ENCODE measurements around the gene SYS1. TPM values are rescaled to one million over a fixed set of nuclear protein-coding genes. Genes with fewer than 3 reads are reported as not detected.

SYS1 gene
- total RNA-seq, 1 donor from 2014 or later: 22.6 TPM

- intact Hi-C loops (cut with micrococcal nuclease): loop anchor here (10.0 kb wide), 1 partner anchor 62 kb away; no protein-coding TSS in a partner anchor
- peak; percentile 66 for DNase-seq
- ATAC-seq: peak; percentile 75
Measured at GRCh38 chr20:45372646-45373352, 9.8 kb downstream of the SYS1 start.

- intact Hi-C loops (cut with micrococcal nuclease): loop anchor here (10.0 kb wide), 1 partner anchor 61 kb away; no protein-coding TSS in a partner anchor
- DNase-seq: peak; percentile 91
- ATAC-seq: peak; percentile 92
Measured at GRCh38 chr20:45373353-45374100, 10.6 kb downstream of the SYS1 start.

DNA sequence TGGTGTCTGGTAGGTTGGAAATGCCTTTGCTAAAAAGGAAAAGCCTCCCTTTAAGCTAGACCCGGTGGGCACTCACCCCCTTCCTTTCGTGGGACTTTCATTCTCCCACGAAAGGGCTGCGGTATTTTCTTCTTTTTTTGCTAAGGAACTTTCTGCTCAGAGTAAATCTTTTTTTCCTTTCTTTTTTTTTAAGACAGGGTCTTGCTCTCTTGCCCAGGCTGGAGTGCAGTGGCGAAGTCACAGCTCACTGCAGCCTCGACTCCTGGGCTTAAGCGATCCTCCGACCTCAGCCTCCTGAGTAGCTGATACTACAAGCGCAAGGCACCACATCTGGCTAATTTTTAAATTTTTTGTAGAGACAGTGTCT lies 11.1 kb downstream of the SYS1 start:
- no peak for DNase-seq
- no peak for ATAC-seq
- intact Hi-C loops (cut with micrococcal nuclease): loop anchor here (10.0 kb wide), 1 partner anchor 61 kb away; no protein-coding TSS in a partner anchor

GRCh38 chr20:45374966-45375365 lies 12.0 kb downstream of the SYS1 start:
- intact Hi-C loops (cut with micrococcal nuclease): loop anchor here (10.0 kb wide), 1 partner anchor 60 kb away; no protein-coding TSS in a partner anchor
- ATAC-seq: no peak
- DNase-seq: no peak

DNA sequence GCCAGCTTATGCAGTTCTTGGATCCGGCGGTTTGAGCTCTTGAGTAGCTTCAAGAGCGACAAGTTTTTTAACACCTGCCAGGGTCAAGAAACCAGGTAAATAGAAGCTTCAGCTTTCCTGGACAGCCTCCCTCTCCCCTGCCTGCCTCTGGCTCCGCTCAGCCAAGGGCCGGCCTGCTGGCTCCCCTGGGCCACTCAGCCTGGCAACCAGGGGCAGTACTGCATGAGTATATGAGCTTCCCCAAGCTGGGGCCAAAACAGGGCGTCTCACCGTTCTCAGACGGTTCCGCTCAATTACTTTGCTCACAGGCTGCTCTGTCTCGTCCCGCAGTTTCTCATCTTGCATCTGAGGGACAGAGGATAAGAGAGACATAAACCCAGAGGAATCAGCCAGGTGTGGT lies 14.3 kb downstream of the SYS1 start:
- DNase-seq (no peak), ATAC-seq (no peak)
- intact Hi-C loops (cut with micrococcal nuclease): loop anchor here (10.0 kb wide), 1 partner anchor 58 kb away; no protein-coding TSS in a partner anchor

DNA sequence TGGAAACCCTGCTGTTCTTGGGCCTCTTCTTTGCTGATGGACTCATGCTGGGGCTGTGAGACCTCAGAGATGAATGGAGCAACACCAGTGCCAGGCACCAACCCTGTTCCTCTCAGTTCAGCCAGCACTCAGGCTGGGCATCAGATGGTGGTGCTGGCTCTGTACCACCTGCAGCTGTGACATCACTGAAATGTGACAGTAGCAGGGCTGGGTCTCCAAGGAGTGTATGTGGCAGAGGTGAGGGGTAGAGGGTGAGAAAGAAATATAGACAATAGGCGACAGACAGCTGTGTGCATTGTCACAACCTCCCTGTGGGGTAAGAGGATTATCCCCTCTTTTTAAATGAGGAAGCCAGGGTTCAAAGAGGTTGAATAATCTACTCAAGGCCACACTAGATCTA lies 15.2 kb downstream of the SYS1 start, which contains the start of gene TP53TG5:
Gene TP53TG5 (minus strand): TSS at position 135 of the 400 bp plus-strand sequence. CDS start 89 bp downstream, at position 46.
- DNase-seq (no peak), ATAC-seq (no peak)
- intact Hi-C loops (cut with micrococcal nuclease): loop anchor here (10.0 kb wide), 1 partner anchor 57 kb away; no protein-coding TSS in a partner anchor

GRCh38 chr20:45387274-45387673 lies 24.3 kb downstream of the SYS1 start:
- no peak for DNase-seq
- ATAC-seq: no peak
- intact Hi-C loops (cut with micrococcal nuclease): no loop called here

- DNase-seq (no peak), ATAC-seq (no peak)
- intact Hi-C loops (cut with micrococcal nuclease): no loop called here
Measured at GRCh38 chr20:45390931-45391330, 28.0 kb downstream of the SYS1 start.

DNA sequence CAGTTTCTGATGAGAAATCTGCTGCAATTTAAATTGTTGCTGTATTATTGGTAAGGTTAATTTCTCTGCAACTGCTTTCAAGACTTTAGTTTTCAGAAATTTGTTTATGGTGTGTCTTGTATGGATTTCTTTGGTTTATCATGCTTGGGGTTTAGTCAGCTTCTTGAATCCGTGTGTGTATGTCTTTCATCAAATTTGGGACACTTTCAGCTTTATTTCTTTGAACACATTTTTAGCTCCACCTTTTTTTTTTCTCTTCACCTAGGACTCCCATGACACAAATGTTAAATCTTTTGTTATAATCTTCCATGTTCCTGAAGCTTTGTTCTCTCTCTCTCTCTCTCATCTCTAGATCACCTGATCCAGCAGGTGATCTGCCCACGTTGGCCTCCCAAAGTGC lies 28.6 kb downstream of the SYS1 start:
- ATAC-seq (no peak), DNase-seq (no peak)
- intact Hi-C loops (cut with micrococcal nuclease): no loop called here

DNA sequence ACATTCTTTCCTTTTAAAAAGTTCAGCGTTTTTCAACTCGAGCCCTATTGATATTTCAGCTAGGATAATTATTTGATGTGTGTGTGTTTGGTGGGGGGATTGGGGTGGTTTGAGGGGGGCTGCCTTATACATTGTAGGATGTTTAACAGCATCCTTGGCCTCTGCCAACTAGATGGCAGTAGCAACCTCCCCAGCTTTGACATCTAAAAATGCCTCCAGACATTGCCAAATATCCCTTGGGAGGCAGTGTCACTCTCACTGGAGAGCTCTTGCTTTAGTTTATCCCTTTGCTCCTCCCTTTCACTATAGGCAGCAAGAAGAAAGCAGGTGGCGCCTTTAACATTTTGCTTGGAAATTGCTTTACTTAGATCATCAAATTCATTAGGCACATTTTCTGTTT lies 29.8 kb downstream of the SYS1 start:
- ATAC-seq (peak; percentile 47), DNase-seq (no peak)
- intact Hi-C loops (cut with micrococcal nuclease): no loop called here

- DNase-seq (no peak), ATAC-seq (no peak)
Measured at GRCh38 chr20:45394221-45395113, 31.5 kb downstream of the SYS1 start.

GRCh38 chr20:45395114-45395415 lies 32.1 kb downstream of the SYS1 start:
- intact Hi-C loops (cut with micrococcal nuclease): no loop called here
- ATAC-seq (no peak), DNase-seq (no peak)

More at GRCh38 chr20:45394221-45395113, 31.5 kb downstream of the SYS1 start:
- intact Hi-C loops (cut with micrococcal nuclease): no loop called here

DNA sequence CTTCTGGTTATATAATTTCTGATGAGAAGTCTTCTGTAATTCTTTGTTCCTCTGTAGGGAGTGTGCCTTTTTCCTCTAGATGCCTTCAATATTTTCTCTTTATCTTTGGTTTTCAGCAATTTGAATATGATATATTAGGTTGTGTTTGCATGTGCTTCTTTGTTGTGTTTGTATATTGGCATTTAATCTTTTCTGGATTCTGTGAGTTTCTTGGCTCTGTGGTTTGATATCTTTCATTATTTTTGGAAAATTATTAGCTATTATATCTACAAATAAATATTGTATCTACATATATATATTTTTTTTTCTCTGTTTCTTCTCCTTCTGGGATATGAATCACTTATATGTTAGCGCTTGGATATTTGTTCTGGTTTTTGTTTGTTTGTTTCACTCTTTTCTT lies 36.1 kb downstream of the SYS1 start:
- intact Hi-C loops (cut with micrococcal nuclease): no loop called here
- DNase-seq (no peak), ATAC-seq (no peak)

- ATAC-seq (no peak), DNase-seq (no peak)
- intact Hi-C loops (cut with micrococcal nuclease): no loop called here
Measured at GRCh38 chr20:45400346-45401031, 37.5 kb downstream of the SYS1 start.

DNA sequence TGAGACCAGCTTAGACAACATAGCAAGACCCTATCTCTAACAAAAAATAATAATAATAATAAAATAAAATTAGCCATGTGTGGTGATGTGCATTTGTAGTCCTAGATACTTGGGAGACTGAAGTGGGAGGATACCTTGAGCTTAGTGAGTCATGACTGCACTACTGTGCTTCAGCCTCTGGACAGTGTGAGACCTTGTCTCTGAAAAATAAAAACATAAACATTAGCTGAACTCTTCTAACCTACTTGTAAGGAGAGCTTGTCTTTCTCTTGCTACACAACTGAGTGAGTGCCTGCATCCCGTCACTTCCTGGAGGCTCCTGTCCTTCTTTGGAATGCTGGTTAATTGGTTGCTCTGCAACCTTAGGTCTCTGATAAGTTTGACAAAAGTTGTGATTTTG lies 40.0 kb downstream of the SYS1 start:
- intact Hi-C loops (cut with micrococcal nuclease): no loop called here
- DNase-seq: no peak

DNA sequence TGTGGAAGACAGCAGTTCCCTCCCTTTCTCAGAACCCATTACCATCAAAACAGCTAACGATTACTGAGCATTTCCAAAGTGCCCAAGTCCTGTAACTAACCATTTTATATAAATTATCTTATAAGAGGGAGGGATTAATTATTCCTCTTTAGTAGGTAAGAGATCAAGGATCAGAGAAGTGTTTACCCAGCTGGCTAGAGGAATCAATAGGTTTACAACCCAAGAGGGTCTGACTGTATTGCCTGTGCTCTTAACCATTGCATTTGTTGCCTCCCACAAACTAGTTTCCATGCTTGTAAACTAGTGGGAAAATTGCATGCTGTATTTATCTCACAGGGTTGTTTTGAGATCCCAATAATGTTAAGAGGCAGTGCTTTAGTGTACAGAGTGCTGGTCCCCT lies 41.5 kb downstream of the SYS1 start:
- no peak for ATAC-seq
- DNase-seq: no peak
- intact Hi-C loops (cut with micrococcal nuclease): no loop called here

More for the DNA sequence above, 40.0 kb downstream of the SYS1 start:
- ATAC-seq: no peak

GRCh38 chr20:45405571-45406259 lies 42.8 kb downstream of the SYS1 start:
- ATAC-seq: peak; percentile 18
- DNase-seq: peak; percentile 74
- intact Hi-C loops (cut with micrococcal nuclease): no loop called here
